K562 (cell line): Measurements from ENCODE around the gene ERF. TPM values are rescaled to one million over a fixed set of nuclear protein-coding genes. Genes with fewer than 3 reads are reported as not detected.

Experiments used
- DNMT1 ChIP-seq: fragments of 450-650 bp; IDR thresholded peaks from 2 replicates; pipeline ENCODE4 v1.6.1; 2016; ENCODE audit warnings: antibody characterized with exemption, mild to moderate bottlenecking
- FOXK2 ChIP-seq, 2 experiments: fragments of 450-650 bp; IDR thresholded peaks in 1 of 2; conservative IDR thresholded peaks in 1 of 2; 2 replicates each; pipeline ENCODE4 v1.6.1; 2016; ENCODE audit warnings: low read depth in 2 of 2, mild to moderate bottlenecking in 1 of 2
- HDAC8 ChIP-seq: fragments of 450-650 bp; IDR thresholded peaks from 2 replicates; pipeline ENCODE4 v1.6.1; 2016; ENCODE audit warnings: mild to moderate bottlenecking, missing genetic modification characterization, moderate library complexity, missing compliant biosample characterization
- NFYB ChIP-seq: IDR thresholded peaks from 2 replicates; pipeline ENCODE4 v1.6.1; 2011; ENCODE audit warnings: mild to moderate bottlenecking, moderate library complexity; ENCODE audit not compliant: insufficient read length; ENCODE audit errors: extremely low read depth
- PKNOX1 ChIP-seq: fragments of 450-650 bp; IDR thresholded peaks from 2 replicates; pipeline ENCODE4 v1.6.1; 2016
- PRMT5 ChIP-seq: sonication (generic); formaldehyde crosslinking; IDR thresholded peaks from 2 replicates; pipeline ENCODE4 v1.5.0; 2020; ENCODE audit warnings: missing genetic modification reagents
- SRF ChIP-seq, 2 experiments: fragments of 250-450, 450-650 bp in 1 of 2; sonication (Bioruptor Pico) in 1 of 2; sonication (generic) in 1 of 2; formaldehyde crosslinking; IDR thresholded peaks; 2 replicates each; pipeline versions ENCODE4 v1.5.0 to v1.5.1; 2020 to 2022; ENCODE audit warnings: mild to moderate bottlenecking in 1 of 2, missing genetic modification reagents in 1 of 2
- TAF9B ChIP-seq: fragments of 450-650 bp; IDR thresholded peaks from 2 replicates; pipeline ENCODE4 v1.6.1; 2018; ENCODE audit warnings: mild to moderate bottlenecking; ENCODE audit not compliant: partially characterized antibody
- ZBTB11 ChIP-seq, 3 experiments: fragments of 200-800 bp in 1 of 3; fragments of 250-450 bp in 1 of 3; fragments of 450-650 bp in 1 of 3; sonication (Bioruptor Pico) in 1 of 3; sonication (Bioruptor generic) in 1 of 3; formaldehyde crosslinking in 1 of 3; IDR thresholded peaks; 2 replicates each; pipeline versions ENCODE4 v1.6.1 to v1.8.0; 2016 to 2022; ENCODE audit warnings: mild to moderate bottlenecking in 2 of 3, missing genetic modification characterization in 2 of 3, missing compliant biosample characterization in 1 of 3, moderate library complexity in 1 of 3
- ZBTB40 ChIP-seq, 2 experiments: fragments of 450-650 bp in 1 of 2; sonication (generic) in 1 of 2; formaldehyde crosslinking in 1 of 2; IDR thresholded peaks; 2 replicates each; pipeline versions ENCODE4 v1.7.1 to v1.9.0; 2016 to 2022; ENCODE audit warnings: inconsistent platforms in 1 of 2, mild to moderate bottlenecking in 1 of 2, missing genetic modification reagents in 1 of 2
- polyA plus RNA-seq, 8 experiments: library from polyadenylated mRNA; depleted of rRNA in 4 of 8; stranded (reverse) in 5 of 8; unstranded in 3 of 8; fragments of >200 nt; fragmentation: Nextera tagmentation in 2 of 8; fragmentation: Illumina TruSeq in 1 of 8; extraction: Ambion mirVana in 2 of 8; extraction: Trizol in 1 of 8; gene quantifications; 2 replicates each; pipeline versions ENCODE4 v1.2.1 to v1.2.3, GENCODE V29; 2011 to 2014; ENCODE audit warnings: inconsistent platforms in 1 of 8, missing spikeins in 1 of 8
- total RNA-seq, 7 experiments: library from RNA; depleted of rRNA in 6 of 7; stranded (reverse); fragments of >200 nt in 6 of 7; fragmentation: Illumina TruSeq in 2 of 7; extraction: Trizol in 2 of 7; gene quantifications; 2 replicates each; pipeline versions ENCODE4 v1.2.1 to v1.2.3, GENCODE V29; 2011 to 2021; ENCODE audit warnings: low replicate concordance in 1 of 7

ERF gene
- total and polyA plus RNA-seq, 9 of the 15 experiments (the other 6 are each of a cell fraction or from before 2014, with no cell fraction given), result 0.03 to 75.4 (median 27.0) TPM

- TF ChIP-seq ZBTB40 (IDR thresholded peaks at IDR 0.05) (no peak), ZBTB40 (CRISPR knock-in tag; IDR thresholded peaks at IDR 0.05) (no peak), PRMT5 (no peak), FOXK2 (conservative IDR thresholded peaks at IDR 0.05 in 1 of 2, IDR thresholded peaks at IDR 0.05 in 1 of 2; ENCODE audit: low read depth in 2 of 2) (no peak), ZBTB11 (CRISPR knock-in tag; IDR thresholded peaks at IDR 0.05) (no peak), HDAC8 (tag) (no peak), NFYB (no peak), PKNOX1 (no peak), TAF9B (no peak), SRF (CRISPR knock-in tag; IDR thresholded peaks at IDR 0.05) (no peak), DNMT1 (no peak)
- TF ChIP-seq, all 486 proteins: peak for 77
Measured at GRCh38 chr19:42254850-42255765, at the start of gene ERF (continued).
